ENCODE measurements around the gene TMEM121. TPM values are rescaled to one million over a fixed set of nuclear protein-coding genes. Genes with fewer than 3 reads are reported as not detected.

TMEM121 gene
- total and polyA plus RNA-seq, 2 donors (not counting 1 experiment from before 2014, with no cell fraction given) = 0.99 to 3.7 TPM

GRCh38 chr14:105486163-105486973 lies 40.0 kb upstream of the TMEM121 start, which contains the start of gene CRIP1:
Gene CRIP1 (plus strand): TSS chr14:105486886. CDS start chr14:105487260, 374 bp downstream.
- POLR2A ChIA-PET = interaction anchor here (0.7 to 1.0 kb wide), 2 partner anchors 89 to 286 kb away, joined by 3 read pairs; no protein-coding TSS in a partner anchor
- DNase-seq (peak; percentile 83), ATAC-seq (ENCODE audit: low read depth) (no peak)
- no peaks in the 10 kb centered on the region for H3K27me3 Mint-ChIP-seq
- peaks cover 18% of the 10 kb centered on the region for H4K20me1 ChIP-seq (ENCODE audit: control insufficient read depth, insufficient read depth, low read length, poor library complexity, severe bottlenecking)
- H3K9ac ChIP-seq (ENCODE audit: low read length) = peak within 1 kb of the TSS; percentile 96
- peak within 1 kb of the TSS; percentile 95 for H3K27ac Mint-ChIP-seq
- H3K27me3 ChIP-seq (replicated peaks in 1 of 4; ENCODE audit: control extremely low read depth in 1 of 4, control insufficient read depth in 3 of 4, insufficient read depth in 4 of 4, low read length in 3 of 4) = no peaks in the 10 kb centered on the region
- peak within 1 kb of the TSS; percentile 30 for H2AFZ ChIP-seq (ENCODE audit: insufficient read depth, low read depth, low read length, poor library complexity, severe bottlenecking)
- TF ChIP-seq CTCF (IDR thresholded peaks at IDR 0.05) (no peak), EZH2 (IDR thresholded peaks at IDR 0.05; ENCODE audit: borderline replicate concordance, insufficient read depth, low read depth, low read length, poor library complexity, severe bottlenecking) (no peak)
- H3K4me2 ChIP-seq (replicated peaks; ENCODE audit: low read depth, low read length, poor library complexity, severe bottlenecking) = peak within 1 kb of the TSS; percentile 100
- peaks cover 6% of the 10 kb centered on the region for H3K79me2 ChIP-seq (ENCODE audit: control insufficient read depth, insufficient read depth, low read length)
- H3K27ac ChIP-seq (ENCODE audit: low read length in 2 of 2) = peak within 1 kb of the TSS; percentile 94 to 99
- peaks cover 0 to 6% of the 10 kb centered on the region in 2 experiments for H3K36me3 ChIP-seq (replicated peaks in 1 of 2; ENCODE audit: control extremely low read depth in 1 of 2, control insufficient read depth in 1 of 2, extremely low read depth in 1 of 2, insufficient read depth in 2 of 2, low read length in 1 of 2)
- H3K9me3 ChIP-seq (ENCODE audit: control extremely low read depth in 1 of 3, control insufficient read depth in 2 of 3, insufficient read depth in 1 of 3, low read length in 2 of 3) = no peaks in the 10 kb centered on the region
- H3K4me3 Mint-ChIP-seq = peak within 1 kb of the TSS; percentile 88
- CTCF ChIA-PET = interaction anchor here (0.6 to 1.5 kb wide), 3 partner anchors 38 to 116 kb away, joined by 3 to 5 read pairs (median 4); no protein-coding TSS in a partner anchor
- intact Hi-C loops (cut with micrococcal nuclease) = loop anchor here (10.0 kb wide), 1 partner anchor 422 kb away; the partner anchor contains the start of gene GPR132
- H3K4me3 ChIP-seq (ENCODE audit: control extremely low read depth in 1 of 5, extremely low read depth in 1 of 5, insufficient read depth in 1 of 5, low read depth in 2 of 5, low read length in 4 of 5) = peak within 1 kb of the TSS in 4 of 5 experiments; percentile 59 to 88 (median 76)
- peaks cover 60% of the 10 kb centered on the region for H3K4me1 Mint-ChIP-seq
- H3K4me1 ChIP-seq (ENCODE audit: control insufficient read depth in 2 of 2, insufficient read depth in 2 of 2, low read length in 2 of 2) = peaks cover 51 to 77% of the 10 kb centered on the region in 2 donors
- H3K9me3 Mint-ChIP-seq (ENCODE audit: insufficient read depth) = no peaks in the 10 kb centered on the region
- 4% methylated on average over 56 of the region's 56 CpGs for WGBS (ENCODE audit: insufficient coverage)
